Activated CD4-positive, alpha-beta T cell treated with anti-CD3 and anti-CD28 coated beads, Interleukin-2, amount 50 U/mL, for 24 hours (primary cell): ENCODE results near the gene PRSS12.
"Not testable (repeated sequence)": the region's sequence is repeated elsewhere in the genome, so short reads cannot be mapped to it uniquely, and the experiment has no call there.

Experiments used
- DNase-seq, 2 donors: peaks; one replicate each; pipeline ENCODE4 v3.0.0-alpha.2; 2020; ENCODE audit warnings: low read depth in 1 of 2, low spot score in 1 of 2

The PRSS12 gene

GRCh38 chr4:118327554-118328241, 25.1 kb downstream of the PRSS12 start:
- no peak for DNase-seq

- no peak for DNase-seq
Observed at GRCh38 chr4:118326585-118326984, 26.2 kb downstream of the PRSS12 start.

GRCh38 chr4:118325431-118325830, 27.4 kb downstream of the PRSS12 start:
- DNase-seq: no peak

GRCh38 chr4:118322831-118323502, 29.8 kb downstream of the PRSS12 start:
- DNase-seq: no peak

GRCh38 chr4:118318931-118319330, 33.9 kb downstream of the PRSS12 start:
- DNase-seq: no peak

- no peak for DNase-seq
Observed at GRCh38 chr4:118317691-118318090, 35.1 kb downstream of the PRSS12 start.

GRCh38 chr4:118314221-118314620, 38.6 kb downstream of the PRSS12 start:
- DNase-seq: no peak

GRCh38 chr4:118313098-118313497, 39.7 kb downstream of the PRSS12 start:
- DNase-seq: no peak

GRCh38 chr4:118308306-118309030, 44.3 kb downstream of the PRSS12 start:
- DNase-seq: no peak

- no peak for DNase-seq
Observed at GRCh38 chr4:118307643-118308042, 45.2 kb downstream of the PRSS12 start.

GRCh38 chr4:118299619-118300018, 53.2 kb downstream of the PRSS12 start:
- not testable (repeated sequence) for DNase-seq

GRCh38 chr4:118296729-118297128, 56.1 kb downstream of the PRSS12 start:
- no peak for DNase-seq

- DNase-seq: no peak
Observed at GRCh38 chr4:118290951-118291350, 61.9 kb downstream of the PRSS12 start.

GRCh38 chr4:118289794-118290193, 63.0 kb downstream of the PRSS12 start:
- no peak for DNase-seq

- DNase-seq: no peak
Observed at GRCh38 chr4:118287711-118288451, 64.9 kb downstream of the PRSS12 start.

- no peak for DNase-seq
Observed at GRCh38 chr4:118286685-118287084, 66.1 kb downstream of the PRSS12 start.

- no peak for DNase-seq
Observed at GRCh38 chr4:118285931-118286330, 66.9 kb downstream of the PRSS12 start.

- DNase-seq: no peak
Observed at GRCh38 chr4:118284169-118284568, 68.6 kb downstream of the PRSS12 start.

GRCh38 chr4:118282692-118283091, 70.1 kb downstream of the PRSS12 start:
- peak in 1 of 2 donors; percentile 31 for DNase-seq

GRCh38 chr4:118281611-118282442, 71.0 kb downstream of the PRSS12 start:
- DNase-seq: peak in 1 of 2 donors; percentile 26
